Activated effector memory CD4-positive, alpha-beta T cell treated with Interleukin-2 at 50 U/mL for 16 hours (primary cell): Measurements from ENCODE around the gene NUMA1.

ENCODE experiments used
- DNase-seq: peaks from one replicate; pipeline ENCODE4 v3.0.0-alpha.2; 2020

Gene NUMA1, protein sequence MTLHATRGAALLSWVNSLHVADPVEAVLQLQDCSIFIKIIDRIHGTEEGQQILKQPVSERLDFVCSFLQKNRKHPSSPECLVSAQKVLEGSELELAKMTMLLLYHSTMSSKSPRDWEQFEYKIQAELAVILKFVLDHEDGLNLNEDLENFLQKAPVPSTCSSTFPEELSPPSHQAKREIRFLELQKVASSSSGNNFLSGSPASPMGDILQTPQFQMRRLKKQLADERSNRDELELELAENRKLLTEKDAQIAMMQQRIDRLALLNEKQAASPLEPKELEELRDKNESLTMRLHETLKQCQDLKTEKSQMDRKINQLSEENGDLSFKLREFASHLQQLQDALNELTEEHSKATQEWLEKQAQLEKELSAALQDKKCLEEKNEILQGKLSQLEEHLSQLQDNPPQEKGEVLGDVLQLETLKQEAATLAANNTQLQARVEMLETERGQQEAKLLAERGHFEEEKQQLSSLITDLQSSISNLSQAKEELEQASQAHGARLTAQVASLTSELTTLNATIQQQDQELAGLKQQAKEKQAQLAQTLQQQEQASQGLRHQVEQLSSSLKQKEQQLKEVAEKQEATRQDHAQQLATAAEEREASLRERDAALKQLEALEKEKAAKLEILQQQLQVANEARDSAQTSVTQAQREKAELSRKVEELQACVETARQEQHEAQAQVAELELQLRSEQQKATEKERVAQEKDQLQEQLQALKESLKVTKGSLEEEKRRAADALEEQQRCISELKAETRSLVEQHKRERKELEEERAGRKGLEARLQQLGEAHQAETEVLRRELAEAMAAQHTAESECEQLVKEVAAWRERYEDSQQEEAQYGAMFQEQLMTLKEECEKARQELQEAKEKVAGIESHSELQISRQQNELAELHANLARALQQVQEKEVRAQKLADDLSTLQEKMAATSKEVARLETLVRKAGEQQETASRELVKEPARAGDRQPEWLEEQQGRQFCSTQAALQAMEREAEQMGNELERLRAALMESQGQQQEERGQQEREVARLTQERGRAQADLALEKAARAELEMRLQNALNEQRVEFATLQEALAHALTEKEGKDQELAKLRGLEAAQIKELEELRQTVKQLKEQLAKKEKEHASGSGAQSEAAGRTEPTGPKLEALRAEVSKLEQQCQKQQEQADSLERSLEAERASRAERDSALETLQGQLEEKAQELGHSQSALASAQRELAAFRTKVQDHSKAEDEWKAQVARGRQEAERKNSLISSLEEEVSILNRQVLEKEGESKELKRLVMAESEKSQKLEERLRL (N-terminal part only)

DNA sequence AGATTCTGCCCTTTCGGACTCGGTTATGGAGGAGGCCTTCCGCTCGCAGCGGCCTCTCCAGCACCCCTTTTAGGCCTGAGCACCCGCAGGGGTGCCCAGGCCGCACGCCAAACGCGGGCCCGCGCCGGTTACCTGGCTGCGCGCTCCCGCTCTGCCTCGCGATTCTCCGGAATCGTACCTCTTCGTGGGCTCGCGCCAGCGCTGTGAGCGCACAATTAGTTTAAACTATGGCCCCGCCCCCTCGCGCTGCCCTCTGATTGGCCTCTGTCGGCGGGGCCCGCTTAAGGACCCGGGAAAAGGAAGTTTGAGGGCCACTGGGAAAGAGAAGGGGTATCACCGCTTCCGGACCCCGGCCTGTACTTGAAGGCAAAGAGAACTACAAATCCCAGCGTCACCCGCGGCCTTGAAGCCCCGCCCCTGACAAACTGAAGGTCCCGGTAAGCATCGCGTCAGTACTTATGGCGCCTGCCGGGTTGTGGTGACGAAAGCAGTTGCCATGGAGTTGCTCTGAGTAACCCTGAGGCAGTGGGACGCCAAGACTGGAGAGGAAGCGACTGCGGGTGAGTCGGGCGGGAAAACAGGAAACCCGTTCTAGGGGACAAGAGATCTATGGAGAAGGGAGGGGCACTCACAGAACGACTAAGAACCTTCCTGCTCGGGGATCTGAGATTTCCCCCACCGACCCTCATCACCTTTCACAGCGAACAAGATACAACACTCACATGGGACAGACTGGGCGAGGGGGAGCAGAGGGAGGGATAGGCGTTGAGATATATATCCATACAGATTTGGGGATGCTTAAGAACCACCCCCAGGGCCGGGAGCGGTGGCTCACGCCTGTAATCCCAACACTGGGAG is at the start of gene NUMA1, which contains the start of gene LRRC51:
Gene NUMA1, minus strand, starts transcription at position 217 of the 858 bp plus-strand sequence. CDS start 44,599 bp downstream, outside the sequence.
Gene LRRC51, plus strand, starts transcription at position 525 of the 858 bp plus-strand sequence. CDS start 8,234 bp downstream, outside the sequence.
- peak; percentile 99 for DNase-seq

DNA sequence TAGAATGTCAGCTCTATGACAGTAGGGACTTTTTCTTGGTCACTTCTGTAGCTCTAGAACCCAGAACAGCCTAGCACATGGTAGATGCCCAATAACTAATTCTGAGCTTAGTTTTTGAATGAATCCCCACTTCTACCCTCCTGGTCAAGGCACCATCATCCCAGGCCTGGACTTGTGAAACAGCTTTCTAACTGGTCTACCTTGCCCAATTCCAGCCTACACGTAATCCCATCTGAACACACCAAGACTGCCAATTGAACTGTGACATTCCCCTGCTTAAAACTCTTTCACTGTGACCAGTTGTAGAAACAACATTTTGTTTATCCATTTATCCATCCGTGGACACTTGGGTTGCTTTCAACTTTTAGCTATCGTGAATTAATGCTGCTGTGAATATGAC is 49.0 kb upstream of the NUMA1 start:
- DNase-seq: no peak

DNA sequence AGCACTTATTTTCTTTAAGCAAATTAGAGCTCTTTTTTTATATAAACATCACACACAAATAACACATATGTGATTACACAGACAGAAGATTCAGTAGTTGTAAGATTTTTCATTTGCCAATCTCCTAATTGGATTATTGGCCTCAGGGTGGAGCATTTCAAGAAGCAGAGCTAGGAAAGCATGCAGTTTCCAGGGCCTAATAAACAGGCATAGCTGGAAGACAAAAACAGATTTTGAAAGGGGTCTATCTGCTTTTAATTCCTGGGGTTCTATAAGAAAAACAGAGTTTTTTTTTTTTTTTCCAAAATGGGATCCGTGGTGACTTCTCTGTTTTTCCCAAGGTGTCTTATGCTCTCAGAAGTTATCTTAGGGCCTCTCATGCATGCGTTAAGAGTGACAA is 47.6 kb upstream of the NUMA1 start:
- no peak for DNase-seq

DNA sequence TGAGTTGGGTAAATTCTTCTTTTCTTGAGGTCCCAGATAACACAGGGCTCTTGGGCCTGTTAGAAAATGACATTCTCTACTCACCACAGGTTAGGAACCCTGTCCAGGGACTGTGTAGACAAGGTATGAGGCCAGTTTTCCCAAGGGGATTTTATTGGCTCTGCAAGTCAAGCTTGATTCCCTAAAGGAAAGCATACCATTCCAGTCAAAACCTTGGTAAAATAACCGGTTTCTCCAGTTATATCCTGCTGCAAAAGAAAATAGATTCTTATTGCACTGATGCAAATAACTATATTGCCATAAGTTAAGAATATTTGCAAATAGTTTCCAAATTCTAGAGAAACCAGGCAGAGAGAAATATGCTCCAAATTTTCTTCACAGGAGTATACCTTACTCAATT is 45.6 kb upstream of the NUMA1 start:
- DNase-seq: no peak

DNA sequence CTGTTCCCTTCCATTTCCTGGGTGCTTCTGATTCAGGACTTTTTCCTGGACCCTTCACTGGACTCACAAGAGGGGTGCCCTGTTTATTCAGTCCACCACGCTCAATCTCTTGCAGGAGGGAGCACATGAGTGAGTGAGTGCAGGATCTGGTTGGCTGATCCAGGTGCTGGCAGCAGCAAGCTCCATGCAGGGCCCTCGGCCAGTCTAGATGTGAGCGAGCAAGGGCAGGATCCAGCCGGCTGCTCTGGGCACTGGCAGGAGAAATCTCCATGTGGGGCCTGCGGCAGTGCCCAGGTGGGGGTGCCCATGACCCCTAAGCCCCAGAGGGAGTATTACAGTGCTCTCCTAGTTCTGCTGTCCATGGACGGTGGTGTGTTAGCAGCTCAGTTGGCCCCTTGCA is 43.7 kb upstream of the NUMA1 start:
- no peak for DNase-seq

DNA sequence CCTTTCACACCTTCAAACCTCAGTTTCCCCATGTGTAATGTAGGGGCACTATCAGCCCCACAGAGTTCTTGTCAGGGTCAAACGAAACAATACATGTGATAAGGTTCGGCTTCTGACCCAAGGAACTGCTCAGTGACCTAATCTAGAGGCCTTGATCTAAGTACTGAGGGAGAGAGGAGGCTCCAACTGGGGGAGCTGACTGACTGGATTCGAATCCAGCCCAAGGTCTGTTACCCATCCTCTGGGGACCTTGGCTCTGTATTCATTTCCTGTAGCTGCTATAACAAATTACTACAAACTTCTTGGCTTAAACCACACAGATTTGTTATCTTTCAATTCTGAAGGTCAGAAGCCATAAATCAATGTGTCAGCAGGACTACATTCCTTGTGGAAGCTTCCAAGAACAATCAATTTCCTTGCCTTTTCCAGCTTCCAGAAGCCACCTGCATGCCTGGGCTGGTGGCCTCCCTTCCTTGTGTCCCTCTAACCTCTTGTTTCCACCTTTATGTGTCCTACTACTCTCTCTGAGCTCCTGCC is 42.8 kb upstream of the NUMA1 start:
- no peak for DNase-seq

DNA sequence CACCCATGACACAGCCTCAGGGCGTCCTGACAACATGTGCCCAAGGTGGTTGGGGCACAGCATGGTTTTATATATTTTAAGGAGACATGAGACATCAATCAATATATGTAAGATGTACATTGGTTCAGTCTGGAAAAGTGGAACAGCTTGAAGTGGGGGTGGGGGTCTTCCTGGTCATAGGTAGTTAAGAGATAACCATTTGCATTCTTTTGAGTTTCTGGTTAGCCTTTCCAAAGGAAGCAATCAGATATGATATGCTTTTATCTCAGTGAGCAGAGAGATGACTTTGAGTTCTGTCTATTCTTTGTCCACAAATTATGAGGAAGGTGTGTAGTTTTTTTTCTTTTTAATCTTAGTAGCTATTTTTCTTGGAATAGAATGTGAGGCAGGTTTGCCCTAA is 42.3 kb upstream of the NUMA1 start:
- no peak for DNase-seq

DNA sequence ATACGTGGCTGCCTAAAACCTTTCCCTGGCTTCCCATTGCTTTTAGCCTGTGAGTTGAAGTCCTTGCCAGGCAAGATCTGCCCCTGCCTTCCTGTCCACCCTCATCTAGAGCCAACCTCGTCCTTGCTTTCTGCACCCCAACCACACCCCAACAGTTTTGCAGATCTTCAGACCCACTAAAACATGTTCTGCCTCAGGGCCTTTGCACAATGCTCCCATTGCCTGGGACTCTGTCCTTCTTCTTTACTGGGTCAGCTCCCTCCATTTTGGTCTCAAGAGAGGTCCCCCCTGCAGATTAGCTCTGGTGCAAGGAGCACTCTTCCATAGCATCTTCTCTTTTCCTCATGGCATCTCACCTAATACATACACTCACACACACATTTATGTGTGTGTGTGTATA is 40.6 kb upstream of the NUMA1 start:
- no peak for DNase-seq

DNA sequence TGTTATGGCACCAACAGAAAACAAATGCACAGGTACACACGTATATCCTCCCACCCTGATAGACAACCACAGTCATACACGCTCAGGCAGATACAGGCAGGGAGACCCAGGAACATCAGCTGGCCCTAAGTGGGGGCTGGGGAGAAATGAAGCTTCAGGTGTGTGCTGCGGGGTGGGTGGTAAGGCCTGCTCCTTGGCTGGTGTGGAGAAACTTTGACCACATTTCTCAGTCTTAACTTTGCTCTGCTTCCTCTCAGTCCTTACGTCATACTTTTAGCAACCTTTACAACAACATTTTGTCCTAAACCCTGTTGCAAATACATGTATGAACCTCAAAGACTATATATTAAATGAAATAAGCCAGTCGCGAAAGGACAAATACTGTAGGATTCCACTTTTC is 38.9 kb upstream of the NUMA1 start:
- no peak for DNase-seq

DNA sequence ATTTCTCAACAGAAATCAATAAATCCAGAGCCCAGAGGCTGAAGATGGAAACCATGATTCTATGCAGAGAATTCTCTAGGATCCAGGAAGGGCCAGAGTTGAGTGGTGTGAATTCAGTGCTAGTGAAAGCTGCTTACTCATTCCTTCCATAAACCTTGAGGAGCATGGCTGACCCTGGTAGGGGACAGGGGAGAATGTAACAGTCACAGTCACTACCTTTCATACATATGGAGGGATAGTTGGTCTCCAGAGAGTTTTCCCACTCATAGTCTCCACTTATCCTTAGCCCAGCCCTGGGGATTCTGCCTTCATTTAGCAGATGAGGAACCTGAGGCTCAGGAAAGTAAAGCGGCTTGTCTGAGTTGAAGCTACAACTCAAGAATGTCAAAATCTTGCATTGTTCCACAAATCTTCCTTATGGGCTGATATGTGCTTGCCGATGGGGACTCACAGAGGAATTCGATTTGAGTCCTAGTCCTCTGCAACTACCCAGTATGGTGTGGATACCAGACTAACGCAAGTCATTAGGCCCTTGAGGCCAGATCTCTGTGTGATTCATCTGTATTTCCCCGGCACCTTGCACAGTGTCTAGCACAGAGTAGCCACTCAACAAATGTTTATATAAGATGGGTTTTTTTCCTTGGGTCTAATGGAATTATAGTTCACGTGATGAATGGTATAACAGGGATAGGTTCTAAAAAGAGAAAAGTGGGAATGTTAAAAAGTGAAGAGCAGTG is 35.8 kb upstream of the NUMA1 start:
- DNase-seq: no peak

DNA sequence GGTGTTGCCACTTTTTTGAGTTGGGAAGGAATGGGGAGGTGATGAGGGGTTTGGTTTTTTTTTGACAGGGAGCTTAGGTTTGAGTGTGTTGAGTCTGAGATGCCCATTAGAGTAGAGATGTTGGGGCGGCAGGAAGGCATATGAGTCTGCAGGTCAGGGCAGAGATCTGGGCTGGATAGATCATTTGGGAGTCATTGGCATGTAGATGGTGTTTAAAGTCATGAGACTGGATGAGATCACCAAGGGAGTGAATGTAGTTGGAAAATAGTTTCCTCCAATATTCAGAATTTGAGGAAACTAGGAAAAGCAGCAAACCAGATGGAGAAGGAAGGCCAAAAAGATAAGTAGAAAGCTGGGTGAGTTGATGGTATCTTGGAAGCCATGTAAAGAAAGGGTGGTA is 34.2 kb upstream of the NUMA1 start:
- DNase-seq: no peak

DNA sequence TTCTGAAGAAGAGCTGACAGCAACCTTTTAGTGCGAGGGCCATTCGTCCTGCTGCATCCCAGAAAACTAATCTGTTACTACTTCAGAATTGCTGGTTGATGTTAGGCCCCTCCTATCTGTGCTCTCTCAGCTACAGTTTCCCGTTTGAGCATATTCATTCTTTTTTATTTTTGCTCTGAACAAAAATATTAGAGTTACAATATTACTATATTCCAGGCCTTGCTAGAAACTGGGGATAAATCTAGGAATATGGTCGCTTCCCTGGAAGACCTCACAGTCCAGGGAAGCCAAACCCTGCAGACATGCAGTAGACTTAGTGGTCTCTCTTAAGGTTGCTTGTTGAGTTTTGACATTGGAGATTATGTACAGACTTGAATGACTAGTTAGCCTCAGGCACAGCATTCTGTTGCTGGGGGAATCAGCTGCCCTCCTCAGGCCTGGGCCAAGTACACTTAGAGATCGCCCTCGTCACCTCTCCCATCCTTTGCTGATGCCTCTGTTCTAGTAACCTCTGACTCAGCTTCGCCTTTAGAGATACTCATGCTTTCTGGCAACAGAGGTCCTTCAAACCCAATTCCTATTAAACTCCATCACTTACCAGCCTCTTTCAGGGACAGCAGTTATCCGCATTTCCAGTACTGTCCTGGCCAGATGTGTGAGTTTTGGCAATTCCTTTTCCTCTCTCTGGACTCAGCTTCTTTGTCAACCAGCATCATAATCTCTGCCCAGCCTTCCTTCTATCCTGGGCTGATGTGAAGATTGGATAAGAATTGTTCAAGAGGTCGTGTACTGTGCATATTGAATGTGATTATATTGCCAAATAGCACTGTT is 32.9 kb upstream of the NUMA1 start:
- DNase-seq: no peak

DNA sequence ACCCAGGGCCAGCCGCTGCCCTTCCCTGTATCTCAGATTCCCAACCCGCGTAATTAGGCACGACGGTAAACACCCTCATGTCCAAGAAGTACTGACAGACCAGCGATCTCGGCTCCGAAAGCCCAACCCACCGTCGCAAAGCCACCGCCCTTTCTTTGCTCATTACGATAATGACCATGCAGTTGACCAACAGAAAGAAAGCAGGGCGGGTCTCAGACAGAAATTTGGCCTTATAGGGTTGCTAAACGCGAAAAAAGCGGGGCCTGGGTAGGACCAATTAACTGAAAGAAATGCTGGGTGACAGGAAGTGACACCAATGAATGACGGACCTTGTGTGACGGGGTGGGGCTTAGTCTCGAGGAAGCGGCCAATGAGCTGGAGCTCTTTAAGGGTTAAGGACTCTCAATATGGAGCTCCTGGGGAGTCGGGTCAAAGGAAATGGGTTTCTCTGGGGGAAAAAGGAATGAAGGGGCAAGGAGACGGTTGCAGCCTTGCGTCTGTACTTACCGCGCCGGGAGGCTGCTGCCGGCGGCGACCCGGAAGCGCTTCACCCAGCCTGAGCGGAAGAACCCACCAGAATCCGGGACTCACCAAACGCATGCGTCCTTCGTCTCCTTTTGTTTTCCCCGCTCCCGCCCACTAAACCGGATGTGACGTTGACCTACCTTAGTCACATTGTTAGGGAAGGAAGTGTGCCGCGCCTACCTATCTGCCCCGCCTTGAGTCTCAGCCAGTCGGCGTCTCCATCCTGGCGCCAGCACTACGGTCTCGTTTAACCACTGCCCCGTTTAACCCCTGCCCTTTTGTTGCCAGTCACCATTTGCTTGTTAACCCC is 32.0 kb upstream of the NUMA1 start, which contains the start of gene ANAPC15:
Gene ANAPC15, minus strand, starts transcription at position 553 of the 835 bp plus-strand sequence. CDS start 1,419 bp downstream, outside the sequence.
- DNase-seq: peak; percentile 98

DNA sequence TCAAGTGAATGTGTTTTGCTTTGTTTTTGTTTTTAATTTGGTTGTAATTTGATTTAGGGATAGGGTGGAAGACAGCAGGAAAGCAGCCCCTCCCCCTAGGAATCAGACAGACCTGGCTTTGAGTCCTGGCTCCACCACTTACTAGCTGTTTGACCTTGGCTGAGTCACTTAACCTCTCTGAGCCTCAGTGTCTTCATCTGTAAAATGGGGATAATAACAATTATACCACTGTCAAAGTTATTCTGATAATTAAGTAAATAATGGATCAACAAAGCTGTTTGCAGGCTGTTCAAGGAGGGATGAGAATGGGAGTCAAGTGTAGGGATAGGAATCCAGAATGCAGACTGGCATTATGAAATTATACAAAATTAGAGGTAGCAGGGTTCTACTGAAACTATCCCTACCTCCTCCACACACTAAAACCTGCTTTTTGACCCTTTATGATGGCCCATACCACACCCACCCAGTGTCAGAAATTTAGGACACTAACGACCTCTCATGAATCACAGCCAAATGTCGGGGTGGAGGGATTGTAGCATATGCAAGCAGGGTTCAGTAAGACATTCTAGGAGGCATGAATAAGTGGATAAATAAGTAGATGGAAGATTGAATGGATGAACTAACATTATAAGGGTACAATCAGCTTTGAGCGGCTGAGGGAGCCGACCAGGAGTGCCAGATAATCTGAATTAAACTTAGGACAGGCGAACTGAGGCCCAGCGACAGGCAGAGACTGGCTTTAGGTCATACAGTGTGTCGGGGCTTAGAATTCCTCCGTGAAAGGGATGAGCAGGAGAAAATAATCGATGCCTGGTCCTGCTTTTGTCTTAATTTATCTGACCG is 31.2 kb upstream of the NUMA1 start:
- no peak for DNase-seq

DNA sequence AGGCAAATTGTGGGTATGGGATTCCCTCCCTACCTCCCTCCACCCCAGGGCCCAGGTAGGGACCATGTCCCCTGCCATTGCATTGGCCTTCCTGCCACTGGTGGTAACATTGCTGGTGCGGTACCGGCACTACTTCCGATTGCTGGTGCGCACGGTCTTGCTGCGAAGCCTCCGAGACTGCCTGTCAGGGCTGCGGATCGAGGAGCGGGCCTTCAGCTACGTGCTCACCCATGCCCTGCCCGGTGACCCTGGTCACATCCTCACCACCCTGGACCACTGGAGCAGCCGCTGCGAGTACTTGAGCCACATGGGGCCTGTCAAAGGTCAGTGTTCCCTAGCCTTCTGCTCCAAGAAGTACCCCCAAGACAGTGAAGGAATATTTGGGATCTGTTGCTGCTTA is 25.5 kb upstream of the NUMA1 start, which contains the start of gene TOMT:
Gene TOMT, plus strand, starts transcription at position 37 of the 400 bp plus-strand sequence. Its CDS starts 28 bp downstream, at position 65.
- no peak for DNase-seq

DNA sequence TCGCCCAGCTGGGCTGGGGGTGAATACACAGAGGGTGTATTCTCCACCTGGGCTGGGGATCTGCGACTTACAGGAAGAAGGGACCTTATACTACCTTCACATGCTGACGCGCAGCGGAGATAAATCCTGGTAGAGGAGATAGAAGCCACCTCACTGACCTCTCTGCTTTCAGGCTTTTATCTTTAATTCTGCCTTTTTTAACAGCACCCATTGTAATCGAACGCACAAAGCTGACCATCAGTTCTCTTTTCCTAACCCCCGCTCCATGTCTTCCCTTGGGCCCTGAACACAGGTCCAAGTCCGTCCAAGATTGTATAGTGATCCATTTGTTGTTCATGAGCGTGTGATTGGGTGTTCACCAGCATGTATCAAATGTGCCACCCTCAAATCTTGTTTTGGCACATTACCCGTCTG is 23.4 kb upstream of the NUMA1 start:
- no peak for DNase-seq

DNA sequence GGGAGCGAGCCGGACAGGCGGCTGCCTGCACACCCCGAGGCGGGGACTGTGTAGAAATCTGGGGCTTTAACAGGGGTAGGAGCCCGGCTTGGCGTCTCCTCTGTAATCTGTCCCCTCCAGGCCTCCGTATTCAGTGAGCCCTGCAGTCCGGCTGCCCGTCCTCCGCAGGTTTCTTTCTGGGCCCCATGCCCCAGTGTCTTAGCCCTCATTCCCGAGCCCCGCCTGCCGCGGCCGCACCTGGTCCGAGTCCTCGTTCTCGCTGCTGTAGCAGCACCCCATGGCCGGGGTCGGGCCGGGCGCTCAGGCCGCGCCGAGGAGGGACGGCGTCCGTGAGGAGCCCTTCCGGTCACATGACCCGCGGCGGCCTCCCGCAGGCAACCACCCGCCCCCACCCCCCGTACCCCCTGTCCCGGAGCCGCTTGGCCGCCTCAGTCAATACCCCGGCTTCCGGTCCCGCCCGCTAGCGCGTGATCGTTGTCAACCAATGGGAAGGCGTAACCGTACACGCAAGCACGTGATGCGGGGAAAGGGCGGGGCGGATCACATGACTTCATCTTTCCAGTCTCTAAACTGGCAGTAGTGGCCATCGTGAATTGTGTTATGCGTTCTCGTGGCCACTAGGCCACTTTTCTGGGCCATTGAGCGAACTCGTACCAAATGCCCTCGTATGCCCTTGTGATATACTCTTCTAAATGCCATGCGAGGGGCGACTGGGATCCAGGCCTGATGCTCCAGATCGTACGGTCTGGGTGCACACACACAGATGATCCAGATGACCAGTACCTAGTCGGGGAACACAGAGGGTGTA is 22.8 kb upstream of the NUMA1 start, which contains the start of gene LAMTOR1:
Gene LAMTOR1, minus strand, starts transcription at position 352 of the 808 bp plus-strand sequence. Its CDS starts 73 bp downstream, at position 279.
- DNase-seq: peak; percentile 96
